Endometrial microvascular endothelial cells (primary cell): Measurements from ENCODE around the gene EFEMP1. TPM values are rescaled to one million over a fixed set of nuclear protein-coding genes. Genes with fewer than 3 reads are reported as not detected.

ENCODE experiments used
- in situ Hi-C: cut with HindIII; loops from 2 replicates; pipeline ENCODE4 v1.10.0; 2017; ENCODE audit warnings: low sequenced_read_pairs, low pct_unique_long_range_greater_than_20kb; ENCODE audit errors: inconsistent ontology term
- total RNA-seq: library from RNA; depleted of rRNA; stranded (reverse); fragments of >200 nt; gene quantifications from one replicate; pipeline ENCODE4 v1.2.3, GENCODE V29; 2015; ENCODE audit errors: inconsistent ontology term

EFEMP1 gene
- total RNA-seq, 1 donor from 2014 or later = 3,758 TPM

GRCh38 chr2:55877087-55877436 lies 46.5 kb downstream of the EFEMP1 start:
- in situ Hi-C loops = no loop called here

GRCh38 chr2:55876429-55877086 lies 47.0 kb downstream of the EFEMP1 start:
- in situ Hi-C loops = no loop called here

GRCh38 chr2:55875434-55876135 lies 48.0 kb downstream of the EFEMP1 start:
- in situ Hi-C loops = no loop called here

- in situ Hi-C loops = no loop called here
Observed at GRCh38 chr2:55874338-55874737, 49.2 kb downstream of the EFEMP1 start.

GRCh38 chr2:55871637-55872036 lies 51.9 kb downstream of the EFEMP1 start:
- in situ Hi-C loops = no loop called here

GRCh38 chr2:55869637-55870325 lies 53.8 kb downstream of the EFEMP1 start:
- in situ Hi-C loops = no loop called here

GRCh38 chr2:55865096-55865835 lies 58.3 kb downstream of the EFEMP1 start:
- in situ Hi-C loops = no loop called here

GRCh38 chr2:55864351-55865084 lies 59.1 kb downstream of the EFEMP1 start:
- in situ Hi-C loops = no loop called here

GRCh38 chr2:55862673-55863390 lies 60.8 kb downstream of the EFEMP1 start:
- in situ Hi-C loops = no loop called here

GRCh38 chr2:55862246-55862645 lies 61.3 kb downstream of the EFEMP1 start:
- in situ Hi-C loops = no loop called here

- in situ Hi-C loops = no loop called here
Observed at GRCh38 chr2:55861733-55862132, 61.8 kb downstream of the EFEMP1 start.

- in situ Hi-C loops = no loop called here
Observed at GRCh38 chr2:55860832-55861231, 62.8 kb downstream of the EFEMP1 start.

GRCh38 chr2:55859875-55860274 lies 63.7 kb downstream of the EFEMP1 start:
- in situ Hi-C loops = loop anchor here (5.0 kb wide), 1 partner anchor 78 kb away; no protein-coding TSS in a partner anchor

- in situ Hi-C loops = loop anchor here (5.0 kb wide), 1 partner anchor 75 kb away; no protein-coding TSS in a partner anchor
Observed at GRCh38 chr2:55857766-55858165, 65.8 kb downstream of the EFEMP1 start.

- in situ Hi-C loops = loop anchor here (5.0 kb wide), 1 partner anchor 75 kb away; no protein-coding TSS in a partner anchor
Observed at GRCh38 chr2:55856936-55857335, 66.6 kb downstream of the EFEMP1 start.

- in situ Hi-C loops = no loop called here
Observed at GRCh38 chr2:55848096-55848495, 75.5 kb downstream of the EFEMP1 start.

- in situ Hi-C loops = no loop called here
Observed at GRCh38 chr2:55846426-55846825, 77.2 kb downstream of the EFEMP1 start.

GRCh38 chr2:55844986-55845385 lies 78.6 kb downstream of the EFEMP1 start:
- in situ Hi-C loops = no loop called here
